Activated CD8-positive, alpha-beta memory T cell treated with anti-CD3 and anti-CD28 coated beads for 24 hours (primary cell): ENCODE measurements around the gene PLPPR4.

Experiments
- DNase-seq: peaks from one replicate; pipeline ENCODE4 v3.0.0-alpha.2; 2020

PLPPR4 gene

GRCh38 chr1:99352821-99353220, 88.5 kb downstream of the PLPPR4 start:
- no peak for DNase-seq

GRCh38 chr1:99358770-99359169, 94.5 kb downstream of the PLPPR4 start:
- DNase-seq, result no peak
